Endothelial cell of umbilical vein (primary cell): ENCODE measurements around the gene PDE4B. TPM values are rescaled to one million over a fixed set of nuclear protein-coding genes. Genes with fewer than 3 reads are reported as not detected.

ENCODE experiments used
- BruUV-seq: library from RNA; stranded (reverse); fragments of 400-500 nt; replicated peaks from 2 replicates; lab custom pipeline; 2021; lab: Mats Ljungman, UMichigan
- CTCF ChIA-PET: fragments of 300-600, 350-600 bp; sonication (Branson Sonifier 250); formaldehyde crosslinking; loops from one replicate; lab custom pipeline; 2021; ENCODE audit warnings: antibody characterized with exemption, inconsistent platforms; lab: Charles Lee
- POLR2A ChIA-PET: fragments of 300-600, 350-600 bp; sonication (Branson Sonifier 250); formaldehyde crosslinking; loops from one replicate; lab custom pipeline; 2021; ENCODE audit warnings: antibody characterized with exemption, inconsistent platforms; lab: Charles Lee
- DNase-seq: peaks from one replicate; pipeline ENCODE4 v3.0.0-alpha.2; 2011; ENCODE audit warnings: low read depth, low spot score
- FAIRE-seq: peaks from 2 replicates; lab custom pipeline; 2011; peaks lifted over from hg19 to GRCh38; lab: Jason Lieb, UNC
- H2AFZ ChIP-seq: 2 replicates; pipeline ENCODE4 v1.6.0; 2012; ENCODE audit warnings: low read depth, low read length, control low read depth, inconsistent platforms
- H3K27ac ChIP-seq: 2 replicates; pipeline ENCODE4 v1.5.1; 2011; ENCODE audit warnings: low read depth, mild to moderate bottlenecking, control low read depth, low read length, moderate library complexity; ENCODE audit not compliant: insufficient read depth
- H3K27me3 ChIP-seq, 2 experiments: 2 replicates each; pipeline versions ENCODE4 v1.6.0 to v1.6.1; 2011; ENCODE audit warnings: low read length in 2 of 2, mixed read lengths in 1 of 2; ENCODE audit not compliant: control insufficient read depth in 2 of 2, insufficient read depth in 2 of 2
- H3K36me3 ChIP-seq, 2 experiments: 2 replicates in 1 of 2; 3 replicates in 1 of 2; pipeline ENCODE4 v1.5.1; 2011; ENCODE audit warnings: low read length in 2 of 2, mild to moderate bottlenecking in 1 of 2, moderate library complexity in 1 of 2; ENCODE audit not compliant: control insufficient read depth in 2 of 2, insufficient read depth in 2 of 2; ENCODE audit errors: extremely low read depth in 1 of 2
- H3K4me1 ChIP-seq: 3 replicates; pipeline ENCODE4 v1.5.1; 2011; ENCODE audit warnings: mild to moderate bottlenecking, low read length; ENCODE audit not compliant: control insufficient read depth, insufficient read depth; ENCODE audit errors: extremely low read depth
- H3K4me2 ChIP-seq: 2 replicates; pipeline ENCODE4 v1.6.1; 2011; ENCODE audit warnings: low read length, control low read depth, mixed read lengths; ENCODE audit not compliant: insufficient read depth
- H3K4me3 ChIP-seq, 3 experiments: fragments of 200-600 bp in 1 of 3; sonication (generic), shearing (Covaris generic) in 1 of 3; replicated peaks in 1 of 3; 2 replicates each; pipeline ENCODE4 v1.5.1; 2011 to 2016; ENCODE audit warnings: control low read depth in 3 of 3, low read length in 3 of 3, mild to moderate bottlenecking in 2 of 3, inconsistent platforms in 1 of 3, low read depth in 1 of 3, moderate library complexity in 1 of 3; ENCODE audit not compliant: insufficient read depth in 1 of 3
- H3K79me2 ChIP-seq: 2 replicates; pipeline ENCODE4 v1.6.0; 2012; ENCODE audit warnings: low read length, inconsistent platforms; ENCODE audit not compliant: control insufficient read depth, insufficient read depth
- H3K9ac ChIP-seq: replicated peaks from 2 replicates; pipeline ENCODE3; 2011; ENCODE audit warnings: low read length, control low read depth; ENCODE audit not compliant: insufficient read depth; ENCODE audit errors: extremely low read depth
- H3K9me1 ChIP-seq: replicated peaks from 3 replicates; pipeline ENCODE4 v1.6.0; 2011; ENCODE audit warnings: mild to moderate bottlenecking, low read length; ENCODE audit not compliant: control insufficient read depth, insufficient read depth; ENCODE audit errors: extremely low read depth
- H3K9me3 ChIP-seq: replicated peaks from 2 replicates; pipeline ENCODE4 v1.5.1; 2012; ENCODE audit warnings: low read length, inconsistent platforms; ENCODE audit not compliant: control insufficient read depth, insufficient read depth
- H4K20me1 ChIP-seq: replicated peaks from 2 replicates; pipeline ENCODE3; 2011; ENCODE audit warnings: mild to moderate bottlenecking, low read length; ENCODE audit not compliant: control insufficient read depth, insufficient read depth; ENCODE audit errors: extremely low read depth
- EZH2 ChIP-seq: IDR thresholded peaks from 2 replicates; pipeline ENCODE4 v1.6.1; 2012; ENCODE audit warnings: borderline replicate concordance, low read depth, mild to moderate bottlenecking, moderate library complexity, low read length, inconsistent platforms; ENCODE audit not compliant: severe bottlenecking
- FOS ChIP-seq: IDR thresholded peaks from 2 replicates; pipeline ENCODE4 v1.6.1; 2011; ENCODE audit warnings: mild to moderate bottlenecking, low read length, moderate library complexity, borderline replicate concordance; ENCODE audit not compliant: insufficient read depth
- GATA2 ChIP-seq: IDR thresholded peaks from 2 replicates; pipeline ENCODE4 v1.7.0; 2011; ENCODE audit warnings: low read depth, mild to moderate bottlenecking, moderate library complexity, mixed read lengths, low read length; ENCODE audit not compliant: insufficient read length, insufficient read depth
- JUN ChIP-seq: IDR thresholded peaks from 2 replicates; pipeline ENCODE4 v1.6.1; 2011; ENCODE audit warnings: borderline replicate concordance, low read depth; ENCODE audit not compliant: insufficient read length, insufficient read depth
- MYC ChIP-seq: IDR thresholded peaks from one replicate; pipeline ENCODE4 v1.6.1; 2011; ENCODE audit warnings: mild to moderate bottlenecking, low read depth, low read length
- POLR2A ChIP-seq: IDR thresholded peaks from 2 replicates; pipeline ENCODE4 v1.6.1; 2012; ENCODE audit warnings: low read depth, mild to moderate bottlenecking, control low read depth, low read length
- POLR2AphosphoS5 ChIP-seq: IDR thresholded peaks from 2 replicates; pipeline ENCODE4 v1.6.1; 2012; ENCODE audit warnings: low read depth, mild to moderate bottlenecking, control low read depth, low read length, moderate library complexity; ENCODE audit not compliant: insufficient read depth
- dilution Hi-C: fragments of 300-500 bp; cut with MboI; formaldehyde crosslinking; loops from one replicate; pipeline ENCODE4 v1.15.0; 2019; ENCODE audit warnings: low sequenced_read_pairs; ENCODE audit not compliant: extremely low pct_ligation_motif_present
- intact Hi-C: fragments of 100-400 bp; cut with micrococcal nuclease; formaldehyde crosslinking; loops from one replicate; pipeline ENCODE4 v1.10.0; 2022
- polyA plus RNA-seq, 4 experiments: library from polyadenylated mRNA; depleted of rRNA in 3 of 4; stranded (reverse) in 3 of 4; unstranded in 1 of 4; fragments of >200 nt; gene quantifications; 2 replicates each; pipeline versions ENCODE4 v1.2.1 to v1.2.3, GENCODE V29; 2011 to 2012; ENCODE audit warnings: missing spikeins in 1 of 4
- total RNA-seq: library from RNA; stranded (reverse); gene quantifications from 2 replicates; pipeline ENCODE4 v1.2.3, GENCODE V29; 2021
- TF ChIP-seq, protein P1 (sequence below): IDR thresholded peaks from 2 replicates; pipeline ENCODE4 v1.6.1; 2011; ENCODE audit not compliant: insufficient read depth, insufficient read length
- TF ChIP-seq, protein P2 (sequence below), 2 donors: IDR thresholded peaks; 1 replicate in 1 of 2; 2 replicates in 1 of 2; pipeline ENCODE4 v1.5.1; 2011; ENCODE audit warnings: low read length in 2 of 2, mild to moderate bottlenecking in 2 of 2, moderate library complexity in 2 of 2, control low read depth in 1 of 2, inconsistent platforms in 1 of 2, low read depth in 1 of 2; ENCODE audit not compliant: insufficient read depth in 1 of 2; ENCODE audit errors: extremely low read depth in 1 of 2

PDE4B gene
- total and polyA plus RNA-seq, 2 donors (not counting 3 experiments of a cell fraction or from before 2014, with no cell fraction given), result 63.5 to 69.8 TPM

DNA sequence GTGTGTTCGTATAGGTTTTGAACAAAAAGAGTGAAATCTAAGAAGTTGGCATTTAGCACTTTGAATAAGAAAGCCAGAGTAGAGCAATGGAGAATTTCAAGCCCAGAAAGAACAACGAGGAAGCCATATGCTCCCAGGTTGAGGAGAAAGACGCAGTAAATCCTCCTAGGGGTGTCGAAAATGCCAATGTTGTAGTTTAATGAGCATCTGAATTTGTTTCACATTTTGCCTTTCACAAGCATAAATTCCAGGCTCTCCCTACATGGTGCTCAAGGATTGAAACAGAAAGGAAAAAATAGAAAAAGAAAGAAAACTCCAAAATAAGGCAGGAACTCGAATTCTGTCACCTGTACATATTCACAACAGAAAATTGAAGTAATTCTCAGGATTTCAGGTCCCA lies 476.5 kb downstream of the PDE4B start:
- Histone ChIP-seq H3K4me3 (no peak overlapping the region), H3K27me3 (no peaks in the 10 kb centered on the region), H3K4me1 (peaks cover 70% of the 10 kb centered on the region), H3K9me1 (no peaks in the 10 kb centered on the region), H4K20me1 (no peaks in the 10 kb centered on the region), H3K79me2 (no peaks in the 10 kb centered on the region), H3K4me2 (no peak overlapping the region), H2AFZ (no peak overlapping the region), H3K9me3 (no peaks in the 10 kb centered on the region), H3K27ac (no peak overlapping the region), H3K9ac (no peak overlapping the region), H3K36me3 (no peaks in the 10 kb centered on the region)
- CTCF ChIA-PET, result interaction anchor here (5.8 kb wide), 1 partner anchor 62 kb away, joined by 40 read pairs; no protein-coding TSS in a partner anchor
- TF ChIP-seq POLR2AphosphoS5, result no peak
- TF ChIP-seq, protein P1, sequence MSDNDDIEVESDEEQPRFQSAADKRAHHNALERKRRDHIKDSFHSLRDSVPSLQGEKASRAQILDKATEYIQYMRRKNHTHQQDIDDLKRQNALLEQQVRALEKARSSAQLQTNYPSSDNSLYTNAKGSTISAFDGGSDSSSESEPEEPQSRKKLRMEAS, result no peak
- no peak for TF ChIP-seq FOS
- no peak for TF ChIP-seq POLR2A
- no TSS peak for BruUV-seq
- FAIRE-seq (no peak), DNase-seq (no peak)
- POLR2A ChIA-PET, result interaction anchor here (0.7 kb wide), 1 partner anchor 80 kb away, joined by 11 read pairs; no protein-coding TSS in a partner anchor
- intact Hi-C loops (loop anchor here (5.0 kb wide), 1 partner anchor 1563 kb away; the partner anchor contains the start of gene GNG12), dilution Hi-C loops (loop anchor here (25.0 kb wide), 1 partner anchor 193 kb away; no protein-coding TSS in a partner anchor)

DNA sequence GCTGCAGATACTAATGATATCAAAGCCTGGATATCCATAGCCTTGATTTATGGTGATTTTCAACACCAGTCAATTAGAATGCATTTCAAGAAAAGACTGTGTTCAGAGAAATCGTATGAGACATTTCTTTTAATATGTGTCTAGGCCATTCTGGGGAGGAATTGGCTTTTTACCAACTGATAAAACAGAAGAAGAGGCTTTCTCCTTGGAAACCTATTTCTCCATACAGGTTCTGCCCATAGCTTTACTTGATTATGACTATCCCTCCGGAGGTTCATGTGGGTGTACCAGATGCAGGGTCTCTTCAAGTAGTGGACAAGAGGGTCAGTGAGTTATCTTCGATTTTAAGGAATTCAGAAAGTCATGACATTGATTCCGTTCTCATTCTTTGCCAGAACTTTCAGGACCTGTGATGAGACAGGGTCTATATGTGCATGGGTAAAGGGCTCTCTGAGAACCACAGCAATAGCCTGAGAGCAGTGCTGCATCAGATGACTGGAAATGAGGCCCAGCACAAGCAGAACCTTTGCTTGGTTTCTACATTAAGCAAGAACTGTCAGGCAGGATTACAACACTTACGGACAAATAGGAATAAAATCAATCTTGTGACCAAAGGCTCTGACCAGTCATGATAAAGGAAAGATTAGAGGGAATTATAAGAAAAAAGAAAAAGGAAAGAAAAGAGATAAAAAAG lies 477.6 kb downstream of the PDE4B start:
- TF ChIP-seq POLR2AphosphoS5, result no peak
- no peak for TF ChIP-seq MYC
- TF ChIP-seq EZH2, result no peak
- no peak for TF ChIP-seq POLR2A
- TF ChIP-seq JUN, result no peak
- TF ChIP-seq, protein P2, sequence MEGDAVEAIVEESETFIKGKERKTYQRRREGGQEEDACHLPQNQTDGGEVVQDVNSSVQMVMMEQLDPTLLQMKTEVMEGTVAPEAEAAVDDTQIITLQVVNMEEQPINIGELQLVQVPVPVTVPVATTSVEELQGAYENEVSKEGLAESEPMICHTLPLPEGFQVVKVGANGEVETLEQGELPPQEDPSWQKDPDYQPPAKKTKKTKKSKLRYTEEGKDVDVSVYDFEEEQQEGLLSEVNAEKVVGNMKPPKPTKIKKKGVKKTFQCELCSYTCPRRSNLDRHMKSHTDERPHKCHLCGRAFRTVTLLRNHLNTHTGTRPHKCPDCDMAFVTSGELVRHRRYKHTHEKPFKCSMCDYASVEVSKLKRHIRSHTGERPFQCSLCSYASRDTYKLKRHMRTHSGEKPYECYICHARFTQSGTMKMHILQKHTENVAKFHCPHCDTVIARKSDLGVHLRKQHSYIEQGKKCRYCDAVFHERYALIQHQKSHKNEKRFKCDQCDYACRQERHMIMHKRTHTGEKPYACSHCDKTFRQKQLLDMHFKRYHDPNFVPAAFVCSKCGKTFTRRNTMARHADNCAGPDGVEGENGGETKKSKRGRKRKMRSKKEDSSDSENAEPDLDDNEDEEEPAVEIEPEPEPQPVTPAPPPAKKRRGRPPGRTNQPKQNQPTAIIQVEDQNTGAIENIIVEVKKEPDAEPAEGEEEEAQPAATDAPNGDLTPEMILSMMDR (IDR thresholded peaks at IDR 0.05; ENCODE audit: extremely low read depth in 1 of 2, insufficient read depth in 1 of 2, low read depth in 1 of 2, low read length in 2 of 2), result no peak
- no peak for TF ChIP-seq FOS
- TF ChIP-seq, protein P1, result no peak
- no peak for TF ChIP-seq GATA2
- Histone ChIP-seq H3K4me3 (no peak overlapping the region), H3K36me3 (no peaks in the 10 kb centered on the region), H3K4me1 (peaks cover 60% of the 10 kb centered on the region), H2AFZ (no peak overlapping the region), H3K9me1 (no peaks in the 10 kb centered on the region), H3K9ac (no peak overlapping the region), H3K27me3 (no peaks in the 10 kb centered on the region), H3K27ac (no peak overlapping the region), H3K4me2 (no peak overlapping the region), H4K20me1 (no peaks in the 10 kb centered on the region), H3K79me2 (no peaks in the 10 kb centered on the region), H3K9me3 (no peaks in the 10 kb centered on the region)
- dilution Hi-C loops, result loop anchor here (25.0 kb wide), 1 partner anchor 192 kb away; no protein-coding TSS in a partner anchor
- ChIA-PET CTCF (interaction anchor here (1.6 to 4.8 kb wide), 3 partner anchors 62 to 234 kb away, joined by 4 to 51 read pairs (median 6); no protein-coding TSS in a partner anchor), POLR2A (interaction anchor here (2.6 kb wide), 1 partner anchor 62 kb away, joined by 13 read pairs; no protein-coding TSS in a partner anchor)
- BruUV-seq, result no TSS peak
- no peak for DNase-seq
- no peak for FAIRE-seq
- intact Hi-C loops, result no loop called here
